Astrocyte (in vitro differentiated cells and primary cell): ENCODE measurements around the gene IFITM10. TPM values are rescaled to one million over a fixed set of nuclear protein-coding genes. Genes with fewer than 3 reads are reported as not detected.

Source experiments
- DNase-seq: peaks from one replicate; pipeline ENCODE4 v3.0.0-alpha.2; 2010; ENCODE audit warnings: low read depth
- FAIRE-seq: peaks from 2 replicates; lab custom pipeline; 2011; peaks lifted over from hg19 to GRCh38; lab: Jason Lieb, UNC
- H2AFZ ChIP-seq: 2 replicates; pipeline ENCODE4 v1.6.0; 2012; ENCODE audit warnings: low read depth, low read length, inconsistent platforms
- H3K27ac ChIP-seq: 2 replicates; pipeline ENCODE4 v1.5.1; 2011; ENCODE audit warnings: low read depth, low read length, inconsistent platforms
- H3K27me3 ChIP-seq: 2 replicates; pipeline ENCODE4 v1.6.0; 2011; ENCODE audit warnings: low read length, inconsistent platforms; ENCODE audit not compliant: insufficient read depth
- H3K36me3 ChIP-seq: 2 replicates; pipeline ENCODE4 v1.5.1; 2011; ENCODE audit warnings: low read length, inconsistent platforms; ENCODE audit not compliant: insufficient read depth
- H3K4me1 ChIP-seq: 2 replicates; pipeline ENCODE4 v1.5.1; 2011; ENCODE audit warnings: low read length, inconsistent platforms; ENCODE audit not compliant: insufficient read depth
- H3K4me2 ChIP-seq: 2 replicates; pipeline ENCODE4 v1.6.0; 2012; ENCODE audit warnings: low read length, inconsistent platforms
- H3K4me3 ChIP-seq: 2 replicates; pipeline ENCODE4 v1.5.1; 2011; ENCODE audit warnings: low read depth, mild to moderate bottlenecking, low read length, inconsistent platforms; ENCODE audit not compliant: insufficient read depth
- H3K79me2 ChIP-seq: 2 replicates; pipeline ENCODE4 v1.6.0; 2012; ENCODE audit warnings: mild to moderate bottlenecking, low read length, inconsistent platforms; ENCODE audit not compliant: insufficient read depth
- H3K9ac ChIP-seq: 2 replicates; pipeline ENCODE4 v1.6.0; 2012; ENCODE audit warnings: mild to moderate bottlenecking, low read length, inconsistent platforms
- H3K9me3 ChIP-seq: 2 replicates; pipeline ENCODE4 v1.5.1; 2012; ENCODE audit warnings: low read depth, mild to moderate bottlenecking, low read length, inconsistent platforms; ENCODE audit not compliant: insufficient read depth
- H4K20me1 ChIP-seq: 2 replicates; pipeline ENCODE4 v1.6.0; 2012; ENCODE audit warnings: low read length, inconsistent platforms; ENCODE audit not compliant: insufficient read depth
- H3K27ac Mint-ChIP-seq: one replicate; pipeline ENCODE4 v1.8.0; 2021; ENCODE audit warnings: mild to moderate bottlenecking, mixed read lengths; ENCODE audit not compliant: unreplicated experiment
- H3K27me3 Mint-ChIP-seq: one replicate; pipeline ENCODE4 v1.8.0; 2021; ENCODE audit warnings: low read depth, mixed read lengths; ENCODE audit not compliant: unreplicated experiment
- H3K36me3 Mint-ChIP-seq: one replicate; pipeline ENCODE4 v1.8.0; 2021; ENCODE audit warnings: low read depth, mixed read lengths; ENCODE audit not compliant: unreplicated experiment
- H3K4me1 Mint-ChIP-seq: one replicate; pipeline ENCODE4 v1.8.0; 2021; ENCODE audit warnings: low read depth, mixed read lengths; ENCODE audit not compliant: unreplicated experiment
- H3K4me3 Mint-ChIP-seq: one replicate; pipeline ENCODE4 v1.8.0; 2021; ENCODE audit warnings: mild to moderate bottlenecking, moderate library complexity, mixed read lengths; ENCODE audit not compliant: unreplicated experiment
- H3K9me3 Mint-ChIP-seq: one replicate; pipeline ENCODE4 v1.8.0; 2021; ENCODE audit warnings: mild to moderate bottlenecking, mixed read lengths; ENCODE audit not compliant: unreplicated experiment
- CTCF ChIP-seq: IDR thresholded peaks from 2 replicates; pipeline ENCODE4 v1.5.1; 2011; ENCODE audit warnings: low read depth, mild to moderate bottlenecking, inconsistent platforms, low read length, moderate library complexity; ENCODE audit not compliant: insufficient read depth
- EZH2 ChIP-seq: IDR thresholded peaks from 2 replicates; pipeline ENCODE4 v1.6.1; 2012; ENCODE audit warnings: mild to moderate bottlenecking, low read length, inconsistent platforms; ENCODE audit not compliant: insufficient read depth
- total RNA-seq: library from RNA; stranded (reverse); gene quantifications from 2 replicates; pipeline ENCODE4 v1.2.1, GENCODE V29; 2021

The IFITM10 gene
- total RNA-seq, 1 donor from 2014 or later: 2.0 TPM

GRCh38 chr11:1778141-1778911, 27.9 kb upstream of the IFITM10 start:
- Histone ChIP-seq H4K20me1 (no peaks in the 10 kb centered on the region), H3K27ac (no peak overlapping the region), H3K4me3 (no peak overlapping the region), H3K9ac (no peak overlapping the region), H2AFZ (no peak overlapping the region), H3K9me3 (no peaks in the 10 kb centered on the region), H3K36me3 (no peaks in the 10 kb centered on the region), H3K4me2 (no peak overlapping the region), H3K79me2 (no peaks in the 10 kb centered on the region), H3K4me1 (peaks cover 8% of the 10 kb centered on the region), H3K27me3 (no peaks in the 10 kb centered on the region)
- peaks cover 41% of the 10 kb centered on the region for H3K27me3 Mint-ChIP-seq
- no peak overlapping the region for H3K27ac Mint-ChIP-seq
- TF ChIP-seq CTCF: no peak
- no peak for TF ChIP-seq EZH2
- DNase-seq: no peak
- peaks cover 3% of the 10 kb centered on the region for H3K36me3 Mint-ChIP-seq
- FAIRE-seq: no peak
- peaks cover 9% of the 10 kb centered on the region for H3K9me3 Mint-ChIP-seq
- H3K4me3 Mint-ChIP-seq: no peak overlapping the region
- peaks cover 9% of the 10 kb centered on the region for H3K4me1 Mint-ChIP-seq

GRCh38 chr11:1777737-1778136, 27.3 kb upstream of the IFITM10 start:
- peaks cover 36% of the 10 kb centered on the region for H3K27me3 Mint-ChIP-seq
- DNase-seq (no peak), FAIRE-seq (no peak)
- H3K4me1 Mint-ChIP-seq: peaks cover 9% of the 10 kb centered on the region
- Histone ChIP-seq H3K27ac (no peak overlapping the region), H3K9me3 (no peaks in the 10 kb centered on the region), H3K36me3 (no peaks in the 10 kb centered on the region), H4K20me1 (no peaks in the 10 kb centered on the region), H3K27me3 (no peaks in the 10 kb centered on the region), H3K4me1 (peaks cover 5% of the 10 kb centered on the region), H3K79me2 (no peaks in the 10 kb centered on the region), H2AFZ (no peak overlapping the region), H3K4me2 (no peak overlapping the region), H3K9ac (no peak overlapping the region), H3K4me3 (no peak overlapping the region)
- H3K4me3 Mint-ChIP-seq: no peak overlapping the region
- no peak for TF ChIP-seq EZH2
- no peak for TF ChIP-seq CTCF
- no peak overlapping the region for H3K27ac Mint-ChIP-seq
- H3K36me3 Mint-ChIP-seq: no peaks in the 10 kb centered on the region
- H3K9me3 Mint-ChIP-seq: peaks cover 9% of the 10 kb centered on the region
